ENCODE results near the gene IGSF3.

Gene IGSF3

DNA sequence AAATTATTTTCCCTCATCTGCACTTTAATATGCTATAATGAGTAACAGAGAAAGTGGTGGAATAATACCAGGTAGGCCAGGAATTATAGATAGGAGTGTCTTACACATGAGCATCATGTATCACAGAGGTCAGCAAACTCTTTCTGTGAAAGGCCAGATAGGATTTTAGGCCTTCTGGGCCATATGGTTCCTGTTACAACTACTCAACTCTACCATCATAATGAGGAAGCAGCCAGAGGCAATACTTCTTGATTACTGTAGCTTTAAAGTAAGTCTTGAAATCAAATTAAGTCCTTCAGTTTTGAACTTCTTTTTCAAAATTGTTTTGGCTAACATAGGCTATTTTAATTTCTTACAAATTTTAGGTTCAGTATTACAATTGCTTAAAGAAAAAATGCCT lies 32.1 kb upstream of the IGSF3 start:
- no peak overlapping the region for H3K4me3 ChIP-seq (ENCODE audit: low read depth, low read length)
- TF ChIP-seq, protein P1, sequence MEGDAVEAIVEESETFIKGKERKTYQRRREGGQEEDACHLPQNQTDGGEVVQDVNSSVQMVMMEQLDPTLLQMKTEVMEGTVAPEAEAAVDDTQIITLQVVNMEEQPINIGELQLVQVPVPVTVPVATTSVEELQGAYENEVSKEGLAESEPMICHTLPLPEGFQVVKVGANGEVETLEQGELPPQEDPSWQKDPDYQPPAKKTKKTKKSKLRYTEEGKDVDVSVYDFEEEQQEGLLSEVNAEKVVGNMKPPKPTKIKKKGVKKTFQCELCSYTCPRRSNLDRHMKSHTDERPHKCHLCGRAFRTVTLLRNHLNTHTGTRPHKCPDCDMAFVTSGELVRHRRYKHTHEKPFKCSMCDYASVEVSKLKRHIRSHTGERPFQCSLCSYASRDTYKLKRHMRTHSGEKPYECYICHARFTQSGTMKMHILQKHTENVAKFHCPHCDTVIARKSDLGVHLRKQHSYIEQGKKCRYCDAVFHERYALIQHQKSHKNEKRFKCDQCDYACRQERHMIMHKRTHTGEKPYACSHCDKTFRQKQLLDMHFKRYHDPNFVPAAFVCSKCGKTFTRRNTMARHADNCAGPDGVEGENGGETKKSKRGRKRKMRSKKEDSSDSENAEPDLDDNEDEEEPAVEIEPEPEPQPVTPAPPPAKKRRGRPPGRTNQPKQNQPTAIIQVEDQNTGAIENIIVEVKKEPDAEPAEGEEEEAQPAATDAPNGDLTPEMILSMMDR (IDR thresholded peaks at IDR 0.05; ENCODE audit: insufficient read depth, low read depth, low read length, missing control alignments), result no peak
- no peak for DNase-seq (ENCODE audit: low read depth)

DNA sequence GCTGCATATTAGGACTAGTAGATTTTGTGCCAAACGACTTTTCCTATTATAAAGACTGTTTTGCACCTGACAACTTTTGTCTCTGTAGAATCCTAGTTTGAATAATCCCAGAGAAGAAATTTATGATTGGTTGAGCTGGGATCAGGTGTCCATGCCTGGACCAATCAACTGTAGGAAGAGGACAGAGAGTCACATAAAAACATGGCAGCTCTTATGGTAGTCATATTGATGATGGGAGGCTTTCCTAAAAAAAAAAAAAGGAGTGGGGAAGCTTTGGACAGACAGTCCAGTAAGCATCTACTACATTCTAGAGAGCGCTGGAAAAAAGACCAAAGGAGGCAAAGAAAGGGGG lies 30.7 kb upstream of the IGSF3 start:
- DNase-seq (ENCODE audit: low read depth), result no peak
- no peak overlapping the region for H3K4me3 ChIP-seq (ENCODE audit: low read depth, low read length)
- TF ChIP-seq, protein P1 (IDR thresholded peaks at IDR 0.05; ENCODE audit: insufficient read depth, low read depth, low read length, missing control alignments), result no peak

DNA sequence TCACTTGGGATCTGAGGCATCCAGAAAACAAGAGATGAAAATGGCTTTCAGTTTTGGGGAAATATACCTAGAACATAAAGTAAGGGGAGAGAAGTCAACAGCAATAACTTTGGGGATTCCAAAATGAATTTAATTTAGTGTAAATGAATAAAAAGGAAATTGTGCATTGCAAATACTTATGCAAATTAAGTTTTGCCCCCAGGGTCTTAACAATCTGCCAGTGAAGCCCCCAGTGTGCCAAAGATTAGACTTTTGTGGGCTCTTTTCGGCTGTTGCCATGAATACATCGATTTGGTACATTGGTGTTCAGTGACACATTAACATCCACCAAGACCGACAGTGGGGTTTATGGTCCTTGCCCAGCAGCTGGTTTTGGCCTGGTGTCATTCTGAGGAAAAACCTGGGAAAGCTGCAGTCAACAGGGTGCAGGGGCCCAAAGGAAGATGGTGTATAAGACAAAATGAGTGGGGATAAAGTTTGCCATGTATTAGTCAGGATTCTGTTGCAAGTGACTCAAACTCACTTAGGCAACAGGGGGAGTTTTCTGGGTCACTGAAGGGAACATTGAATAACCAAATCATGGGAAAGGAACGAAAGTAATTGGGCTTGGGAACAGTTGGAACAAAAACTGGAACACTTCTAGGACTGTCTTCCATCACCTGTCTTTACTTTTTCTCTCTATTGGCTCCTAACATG lies 30.2 kb upstream of the IGSF3 start:
- no peak overlapping the region for H3K4me3 ChIP-seq (ENCODE audit: low read depth, low read length)
- TF ChIP-seq, protein P1 (IDR thresholded peaks at IDR 0.05; ENCODE audit: insufficient read depth, low read depth, low read length, missing control alignments), result no peak
- no peak for DNase-seq (ENCODE audit: low read depth)

DNA sequence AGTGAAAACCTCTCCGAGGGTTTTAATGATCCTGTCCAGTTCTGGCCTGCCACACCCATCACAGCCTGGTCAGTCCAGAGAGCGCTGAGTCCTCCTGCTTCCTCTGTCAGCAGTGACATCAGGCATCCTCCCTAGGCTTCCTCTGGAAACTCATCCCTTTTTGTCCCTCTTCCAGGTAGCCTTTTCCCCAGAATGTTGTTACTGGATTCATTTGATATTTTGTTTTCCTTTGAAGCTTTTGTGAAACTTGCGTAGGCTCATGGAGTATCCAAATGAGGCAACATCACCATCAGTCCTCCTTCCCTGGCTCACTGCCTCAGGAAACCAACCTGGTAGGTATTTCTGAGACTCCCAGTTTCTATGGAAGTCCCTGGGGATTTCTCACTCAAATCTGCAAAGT lies 27.0 kb upstream of the IGSF3 start:
- TF ChIP-seq, protein P1 (IDR thresholded peaks at IDR 0.05; ENCODE audit: insufficient read depth, low read depth, low read length, missing control alignments), result no peak
- no peak for DNase-seq (ENCODE audit: low read depth)
- no peak overlapping the region for H3K4me3 ChIP-seq (ENCODE audit: low read depth, low read length)

DNA sequence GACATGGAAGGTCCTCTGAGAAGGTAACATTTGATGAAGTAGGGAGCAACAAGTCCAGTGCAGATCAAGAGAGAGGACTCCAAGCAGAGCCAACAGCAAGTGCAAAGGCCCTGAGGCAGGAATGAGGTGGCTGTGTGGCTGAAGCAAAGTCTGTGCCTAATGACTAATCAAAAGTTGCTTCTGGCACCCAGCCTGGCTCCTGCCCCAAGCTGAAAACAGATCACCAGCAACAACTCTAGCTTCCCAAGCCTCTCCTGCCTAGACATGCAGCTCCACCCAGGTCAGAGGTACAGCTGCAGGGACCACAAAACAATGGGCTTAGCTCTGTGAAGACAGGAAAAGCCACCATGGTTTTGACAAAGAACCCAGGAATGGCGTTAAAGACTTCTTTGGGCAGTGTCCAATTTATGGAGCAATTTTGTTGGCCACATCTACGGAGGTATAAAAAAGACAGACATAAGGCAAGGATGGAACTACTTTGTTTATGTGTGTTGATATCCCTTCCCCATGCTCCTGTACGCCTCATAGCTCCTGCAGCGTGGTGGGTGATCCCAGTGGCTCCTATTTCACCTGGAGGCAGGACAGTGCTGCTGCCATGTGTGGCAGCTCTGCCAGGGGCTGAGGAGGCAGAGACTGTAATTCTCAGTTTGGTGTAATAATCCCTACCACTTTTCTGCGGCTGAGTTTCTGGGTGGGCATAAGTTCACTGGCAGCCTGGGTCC lies 26.4 kb upstream of the IGSF3 start:
- TF ChIP-seq, protein P1 (IDR thresholded peaks at IDR 0.05; ENCODE audit: insufficient read depth, low read depth, low read length, missing control alignments), result no peak
- H3K4me3 ChIP-seq (ENCODE audit: low read depth, low read length), result no peak overlapping the region
- DNase-seq (ENCODE audit: low read depth), result no peak

DNA sequence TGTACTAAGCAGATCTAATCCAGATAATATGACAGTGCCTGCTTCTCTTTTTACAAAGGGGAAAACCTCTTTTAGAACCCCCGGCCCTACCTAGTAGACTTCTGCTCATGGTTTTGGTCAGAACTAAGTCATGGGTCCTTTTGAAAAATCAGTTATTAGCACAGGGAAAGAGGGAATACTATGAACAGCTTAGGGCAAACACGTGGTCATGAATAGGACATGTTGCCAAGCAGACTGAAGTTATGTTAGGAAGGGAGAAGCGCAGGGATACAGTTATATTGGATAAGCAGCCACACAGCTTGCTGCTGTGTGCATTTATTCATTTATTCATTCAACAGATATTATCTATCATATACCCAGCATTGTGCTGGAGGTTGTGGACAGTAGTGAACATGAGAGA lies 25.3 kb upstream of the IGSF3 start:
- TF ChIP-seq, protein P1 (IDR thresholded peaks at IDR 0.05; ENCODE audit: insufficient read depth, low read depth, low read length, missing control alignments), result no peak
- no peak for DNase-seq (ENCODE audit: low read depth)
- H3K4me3 ChIP-seq (ENCODE audit: low read depth, low read length), result no peak overlapping the region

All from GM12865 (cell line).